COLO668 (cell line): ENCODE data around the gene PROP1.
"Not testable (repeated sequence)": the region's sequence is repeated elsewhere in the genome, so short reads cannot be mapped to it uniquely, and the experiment has no call there.

Source experiments
- DNase-seq: peaks from one replicate; lab custom pipeline; 2025; ENCODE audit not compliant: unreplicated experiment; lab: John Stamatoyannopoulos, UW

Gene PROP1

DNA sequence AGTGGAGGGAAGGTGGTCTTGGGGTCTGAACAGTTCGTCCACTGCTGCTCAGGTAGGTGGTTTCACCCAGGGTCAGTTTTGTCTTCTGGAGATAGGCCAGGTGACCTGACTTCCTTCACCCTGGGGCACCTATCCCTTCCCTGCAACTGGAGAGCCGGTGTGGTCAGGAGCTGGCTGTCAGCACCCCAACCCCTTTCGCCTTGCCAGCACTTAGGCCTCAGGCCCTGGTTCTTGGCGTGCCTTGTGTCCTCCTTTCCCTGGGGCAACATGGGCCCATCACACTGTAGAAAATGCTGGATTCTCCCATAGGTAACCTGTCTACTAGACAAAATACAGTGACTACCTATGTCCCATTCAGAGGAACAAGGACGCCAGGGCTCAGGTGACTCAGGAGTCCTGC is 13.1 kb downstream of the PROP1 start:
- no peak for DNase-seq

DNA sequence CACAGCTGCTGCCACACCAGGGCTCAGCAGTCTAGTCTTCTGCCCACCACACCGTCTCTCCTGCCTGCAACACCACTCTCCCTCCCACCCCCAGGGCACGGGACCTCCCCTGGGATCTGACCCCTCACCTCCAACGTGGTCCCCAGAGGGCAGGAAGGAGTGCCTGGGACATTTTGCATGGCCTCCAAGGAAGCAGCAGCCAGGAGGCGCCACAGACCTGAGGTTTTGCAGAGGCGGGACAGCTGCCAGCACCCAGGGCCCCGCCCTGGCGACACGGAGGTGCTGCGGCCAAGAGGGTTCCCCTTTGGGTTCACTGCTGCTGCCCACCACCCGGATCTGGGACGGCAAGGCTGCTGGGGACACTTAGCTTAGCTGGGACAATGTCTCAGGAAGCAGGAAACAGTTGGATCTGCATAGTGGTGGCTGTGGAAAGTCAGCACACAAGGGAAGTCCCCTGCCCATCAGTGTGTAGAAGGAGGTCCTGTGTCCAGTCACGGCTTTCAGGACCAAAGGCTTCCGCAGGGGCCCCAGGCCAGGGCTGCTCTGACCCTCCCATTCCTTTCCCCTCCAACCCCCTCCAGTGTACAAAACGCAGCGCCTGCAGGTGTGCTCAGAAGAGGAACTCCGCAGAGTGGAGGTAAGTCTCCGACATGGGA is 13.8 kb downstream of the PROP1 start:
- peak; percentile 38 for DNase-seq

DNA sequence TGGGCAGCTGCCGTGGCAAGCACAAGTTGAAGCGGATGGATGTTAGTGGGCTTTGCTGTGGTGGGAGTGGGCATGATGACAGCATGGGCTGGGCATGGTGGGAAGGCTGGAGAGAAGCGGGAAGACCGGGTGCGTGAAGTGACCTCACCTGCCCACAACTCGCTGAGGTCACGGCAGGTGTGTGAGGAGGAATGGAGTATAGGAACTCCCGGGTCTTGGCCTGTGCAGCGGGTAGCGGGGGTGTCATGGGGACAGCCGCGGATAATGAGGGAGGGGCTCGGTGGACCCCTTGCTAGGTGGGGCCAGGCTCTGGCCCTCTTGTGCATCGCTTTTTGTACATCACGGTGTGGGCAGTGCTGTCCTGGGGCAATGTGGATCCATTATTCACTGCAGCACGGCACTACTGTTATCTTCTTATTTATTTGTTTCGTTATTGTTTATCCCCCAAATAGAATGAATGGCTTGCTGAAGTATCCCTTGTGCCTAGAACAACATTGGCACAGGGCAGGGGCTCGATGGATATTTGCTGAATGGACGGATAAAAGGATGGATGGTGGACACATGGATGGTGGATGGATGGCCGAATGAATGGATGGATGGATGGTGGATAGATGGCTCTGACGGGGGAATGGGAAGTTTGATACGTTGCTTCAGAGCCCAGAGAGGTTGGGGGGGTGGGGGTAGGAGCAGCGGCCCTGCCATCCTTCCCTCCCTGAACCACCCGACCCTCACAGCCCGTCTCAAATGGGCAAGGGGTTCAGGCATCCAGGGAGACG is 14.6 kb downstream of the PROP1 start:
- DNase-seq: no peak

DNA sequence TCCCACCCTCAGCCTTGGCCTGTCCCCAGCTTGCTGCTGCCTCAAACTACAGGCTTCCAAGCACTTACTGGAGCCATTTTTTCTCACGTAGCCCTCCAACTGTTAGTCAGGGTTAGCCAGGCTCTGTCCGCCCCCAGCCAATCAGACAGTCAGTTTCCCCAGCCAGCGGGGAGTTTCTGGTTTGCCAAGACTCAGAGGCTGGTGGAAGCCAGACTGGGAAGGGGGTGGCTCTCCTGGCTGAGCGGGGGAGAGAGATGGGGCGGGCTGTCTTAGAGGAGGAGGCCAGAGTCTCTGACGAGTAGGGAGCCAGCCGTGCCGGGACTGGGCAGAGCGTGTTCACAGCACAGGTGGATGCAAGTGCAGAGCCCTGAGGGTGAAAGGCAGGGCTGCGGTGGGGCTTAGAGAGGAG is 15.3 kb downstream of the PROP1 start:
- DNase-seq: no peak

DNA sequence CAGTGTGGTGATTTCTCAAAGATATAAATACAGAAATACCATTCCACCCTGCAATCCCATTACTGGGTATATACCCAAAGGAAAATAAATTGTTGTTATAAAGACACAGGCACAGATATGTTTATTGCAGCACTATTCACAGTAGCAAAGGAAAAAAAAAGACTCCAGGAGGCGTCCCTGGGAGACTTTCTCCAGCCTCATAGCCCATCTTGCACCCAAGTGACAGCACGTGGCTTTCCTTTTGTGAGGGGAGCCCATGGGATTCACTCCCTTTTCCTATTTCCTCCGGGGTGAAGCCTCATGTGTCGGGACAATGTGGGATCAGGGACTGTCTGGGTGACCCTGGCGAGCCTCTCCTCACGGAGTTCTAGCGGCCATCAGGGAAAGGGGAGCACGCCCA is 18.4 kb downstream of the PROP1 start:
- not testable (repeated sequence) for DNase-seq

DNA sequence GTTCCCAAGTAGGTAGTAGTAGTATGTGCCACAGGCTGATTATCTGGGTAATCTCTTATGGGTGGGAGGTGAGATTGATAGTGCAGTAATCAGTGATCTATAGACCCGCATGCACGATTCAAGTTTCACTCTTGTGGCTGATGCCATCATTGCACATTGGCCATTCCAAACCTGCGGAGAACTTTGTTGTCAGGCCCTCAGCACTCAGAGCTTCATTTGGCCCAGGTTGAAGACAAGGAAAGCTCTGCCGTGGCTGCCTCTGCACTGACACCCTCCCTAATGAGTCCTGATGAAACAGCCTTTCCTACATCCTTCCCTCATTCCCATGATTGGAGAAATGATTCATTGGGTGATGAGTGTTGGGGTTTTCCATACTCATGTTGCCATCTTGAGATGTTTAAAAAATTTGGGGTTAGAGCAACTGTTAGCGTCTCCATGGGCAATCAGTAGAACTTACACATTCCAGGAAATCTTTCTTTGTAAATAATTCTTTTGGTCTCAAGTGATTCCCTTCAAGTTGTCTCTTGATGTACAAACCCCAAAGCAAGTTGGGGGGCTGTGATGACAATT is 22.9 kb downstream of the PROP1 start:
- DNase-seq: no peak

DNA sequence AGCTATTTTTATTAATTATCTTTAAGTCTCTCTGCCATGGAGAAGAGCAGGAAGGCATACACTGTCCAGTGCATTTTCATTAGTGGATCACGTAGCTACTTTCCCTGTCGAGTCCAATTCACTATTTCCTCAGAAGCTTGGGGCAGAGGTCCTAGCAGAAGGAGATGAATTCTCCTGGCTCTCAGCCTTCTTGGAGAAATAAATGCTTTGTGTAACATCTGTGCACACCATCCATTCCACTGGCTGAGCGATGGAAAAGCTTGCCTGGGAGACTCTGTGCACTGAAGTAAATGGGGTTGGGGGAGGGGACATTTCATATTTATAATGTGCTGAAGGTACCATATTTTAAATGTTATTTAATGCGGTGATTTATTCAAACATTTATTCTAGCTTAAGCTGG is 23.4 kb downstream of the PROP1 start:
- no peak for DNase-seq

DNA sequence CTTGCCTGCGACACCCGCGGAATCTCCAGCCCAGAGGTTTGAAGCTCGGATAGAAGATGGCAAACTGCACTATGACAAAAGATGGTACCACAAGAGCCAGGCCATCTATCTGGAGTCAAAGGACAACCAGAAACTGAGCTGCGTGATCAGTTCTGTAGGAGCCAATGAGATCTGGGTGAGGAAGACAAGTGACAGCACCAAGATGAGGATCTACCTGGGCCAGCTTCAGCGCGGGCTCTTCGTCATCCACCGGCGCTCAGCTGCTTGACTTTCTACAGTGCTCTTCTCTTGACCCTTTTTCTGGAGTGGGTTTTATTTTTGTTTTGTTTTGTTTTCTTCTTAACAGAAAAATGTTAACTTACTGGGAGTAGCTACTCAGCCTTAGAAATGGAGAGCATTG is 24.0 kb downstream of the PROP1 start:
- DNase-seq: not testable (repeated sequence)

DNA sequence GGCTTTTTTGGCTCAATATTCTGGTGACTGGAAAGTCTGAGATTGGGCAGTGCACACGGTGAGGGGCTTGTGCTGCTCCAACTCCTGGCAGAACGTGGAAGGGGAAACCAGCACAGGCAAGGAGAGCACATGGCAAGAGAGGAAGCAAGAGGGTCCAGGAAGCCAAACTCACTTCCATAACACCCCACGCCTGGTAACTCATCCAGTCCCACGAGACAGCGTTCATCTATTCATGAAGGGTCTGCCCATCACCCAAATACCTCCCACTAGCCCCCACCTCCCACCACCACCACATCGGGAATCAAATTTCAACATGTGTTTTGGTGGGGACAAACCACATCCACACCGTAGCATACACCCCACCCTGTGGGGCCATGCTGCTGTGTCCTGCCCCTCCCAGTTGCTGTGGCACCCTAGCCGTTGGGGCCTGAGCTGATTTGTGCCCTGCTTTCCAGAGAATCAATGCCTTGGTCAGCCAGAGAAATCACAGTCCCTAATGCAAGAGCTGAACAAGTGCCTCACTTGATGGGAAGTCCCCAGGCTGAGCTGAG is 27.3 kb downstream of the PROP1 start:
- DNase-seq: no peak

DNA sequence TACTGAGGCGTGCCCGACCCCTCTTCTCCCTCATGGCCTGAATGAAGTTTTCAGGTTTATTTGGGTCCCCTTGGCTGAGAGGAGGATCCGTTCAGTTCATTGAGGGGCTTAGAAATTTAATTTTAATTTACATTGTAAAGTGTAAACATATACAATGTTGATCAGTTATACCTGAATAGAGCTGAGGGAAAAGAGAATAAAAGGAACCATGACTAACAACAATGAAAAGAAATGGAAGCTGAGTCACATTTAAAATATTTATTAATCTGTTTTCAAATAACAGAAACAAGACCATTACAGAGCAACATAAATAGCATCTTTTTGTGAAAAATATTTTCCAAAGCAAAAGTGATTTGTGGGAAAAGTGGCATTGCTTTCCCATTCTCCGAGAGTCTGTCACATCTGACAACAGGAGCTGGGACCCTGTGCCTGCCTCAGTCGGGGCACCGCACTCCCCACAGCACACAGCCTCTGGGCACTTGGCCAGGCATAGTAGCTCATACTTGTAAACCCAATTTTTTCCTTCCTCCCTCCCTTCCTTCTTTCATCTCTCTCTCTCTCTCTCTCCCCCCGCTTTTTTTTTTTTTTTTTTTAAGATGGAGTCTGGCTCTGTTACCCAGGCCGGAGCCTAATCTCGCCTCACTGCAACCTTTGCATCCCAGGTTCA is 28.7 kb downstream of the PROP1 start:
- no peak for DNase-seq

DNA sequence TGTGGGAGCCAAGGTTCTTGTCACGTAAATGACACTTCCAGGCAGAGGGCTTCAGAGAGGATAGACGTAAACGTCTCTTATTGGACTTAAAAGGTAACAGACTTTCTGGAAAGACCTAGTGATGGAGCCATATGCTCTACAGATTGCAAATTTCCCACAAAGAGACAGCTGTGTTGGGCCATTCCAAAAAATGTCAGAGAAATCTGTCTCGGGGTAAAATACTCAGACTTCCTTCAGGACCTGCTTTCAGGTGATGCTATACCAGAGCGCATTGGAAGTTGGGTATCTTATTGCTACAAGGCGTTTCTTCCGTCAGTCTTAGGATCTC is 29.2 kb downstream of the PROP1 start:
- no peak for DNase-seq

DNA sequence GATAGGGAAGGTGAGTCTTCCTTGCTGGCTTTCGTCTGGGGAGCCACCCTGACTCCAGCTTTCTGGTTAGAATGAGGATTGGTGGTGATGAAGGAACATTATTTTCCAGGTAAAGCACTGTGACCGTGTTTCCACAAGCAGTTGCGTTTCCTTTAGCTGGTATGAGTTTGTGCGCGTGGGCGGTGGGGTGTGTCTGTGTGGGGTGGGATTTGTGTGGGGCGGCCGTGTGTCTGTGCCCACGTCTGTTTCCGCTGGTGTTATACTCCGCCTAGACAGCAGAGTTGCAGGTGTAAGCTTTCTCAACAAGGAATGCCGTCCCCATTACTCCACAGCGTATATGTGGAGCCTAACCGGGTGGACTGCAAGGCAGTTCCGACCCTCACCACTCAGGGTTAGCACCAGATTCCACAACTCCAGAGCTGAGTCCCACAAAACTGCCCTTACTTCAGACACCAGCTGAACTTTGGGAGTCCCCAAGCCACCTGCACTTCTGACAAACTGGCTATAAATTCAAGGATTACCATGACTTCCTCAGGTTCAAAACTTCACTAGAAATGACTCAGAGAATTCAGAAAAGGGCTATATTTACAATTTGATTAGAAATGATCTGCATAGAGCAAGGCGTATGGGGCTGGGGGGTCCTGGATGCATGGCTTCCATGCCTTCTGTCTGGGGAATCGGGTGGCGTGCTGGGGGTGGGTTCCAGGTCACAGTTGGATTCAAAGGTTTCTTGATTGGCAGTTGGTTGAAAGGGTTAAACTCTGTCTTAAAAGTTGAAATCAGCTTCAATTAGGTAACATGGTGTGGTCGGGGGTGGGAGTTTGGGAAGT is 29.8 kb downstream of the PROP1 start:
- DNase-seq: no peak

DNA sequence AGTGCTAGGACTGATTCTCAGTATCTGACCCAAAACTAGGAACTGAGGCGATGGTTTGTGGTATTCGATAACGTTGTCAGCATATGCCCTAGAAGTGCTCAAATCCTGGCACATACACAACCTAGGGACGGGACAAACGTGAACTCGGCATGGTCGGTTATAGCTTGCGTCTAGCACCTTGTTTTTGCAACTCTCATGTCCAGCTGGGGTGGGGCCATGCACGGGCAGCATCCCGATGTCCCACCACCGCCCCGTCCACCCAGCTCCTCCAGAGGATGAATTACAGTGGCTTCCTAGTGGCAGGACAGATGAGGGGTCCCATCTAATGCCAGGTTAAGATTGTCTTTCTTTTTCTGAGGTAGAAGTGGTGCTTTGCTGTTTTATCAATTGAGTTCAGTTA is 31.6 kb downstream of the PROP1 start:
- no peak for DNase-seq

DNA sequence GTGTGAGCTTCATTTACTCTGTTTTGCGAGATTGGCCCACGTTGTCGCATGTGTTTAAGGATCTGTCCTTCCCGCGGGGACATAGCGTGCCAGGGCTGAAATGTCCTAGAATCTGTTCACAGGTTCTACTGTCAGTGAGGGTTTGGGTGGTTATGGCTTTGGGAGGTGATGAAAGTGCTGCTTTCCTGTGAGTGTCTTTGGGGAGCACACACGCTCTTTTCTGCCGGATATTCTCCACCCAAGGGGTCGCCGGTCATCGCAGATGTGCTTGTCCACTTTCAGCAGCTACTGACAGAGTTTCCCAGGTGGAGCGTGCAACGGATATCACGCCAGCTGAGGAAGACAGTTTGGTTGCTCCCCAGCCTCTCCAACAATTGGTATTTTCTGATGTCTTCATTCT is 32.1 kb downstream of the PROP1 start:
- DNase-seq: no peak

DNA sequence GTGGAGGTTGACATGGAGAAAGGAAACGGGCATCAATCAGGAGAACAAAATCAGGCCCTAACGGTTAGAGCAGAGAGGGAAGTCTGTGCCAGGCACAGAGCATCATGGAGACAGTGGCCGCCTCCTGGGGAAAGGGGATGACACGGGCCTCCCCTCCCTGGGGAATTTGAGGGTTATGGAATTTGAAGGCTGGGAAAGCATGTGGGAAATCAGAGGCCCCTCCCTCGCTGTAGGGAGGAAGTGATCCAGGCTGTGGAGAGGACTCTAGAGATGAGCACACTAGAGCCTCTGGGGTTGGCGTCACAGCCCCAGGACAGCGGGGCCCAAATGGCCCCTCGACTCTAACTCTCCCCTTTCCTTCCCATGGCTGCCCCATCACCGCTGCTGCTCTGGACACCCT is 36.7 kb downstream of the PROP1 start:
- no peak for DNase-seq

DNA sequence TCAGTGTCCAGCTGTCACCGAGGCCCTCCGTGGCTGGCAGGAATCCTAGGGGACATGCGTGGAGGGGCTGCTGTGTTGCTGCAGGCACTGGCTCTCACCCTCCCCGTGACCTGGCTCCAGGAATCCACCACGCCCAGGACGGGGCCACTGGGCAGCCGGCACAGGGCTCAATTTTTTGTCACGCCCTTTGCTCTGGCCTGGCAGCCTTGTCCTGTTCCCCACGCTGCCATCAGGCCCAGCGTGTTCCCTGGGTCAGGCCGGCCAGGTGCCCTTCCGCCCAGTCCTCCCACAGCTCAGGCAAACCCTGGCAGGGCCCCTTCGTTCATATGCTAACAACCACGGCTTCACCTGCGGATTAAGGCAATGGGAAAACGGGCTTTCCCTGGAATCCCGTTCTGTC is 37.3 kb downstream of the PROP1 start:
- DNase-seq: no peak

DNA sequence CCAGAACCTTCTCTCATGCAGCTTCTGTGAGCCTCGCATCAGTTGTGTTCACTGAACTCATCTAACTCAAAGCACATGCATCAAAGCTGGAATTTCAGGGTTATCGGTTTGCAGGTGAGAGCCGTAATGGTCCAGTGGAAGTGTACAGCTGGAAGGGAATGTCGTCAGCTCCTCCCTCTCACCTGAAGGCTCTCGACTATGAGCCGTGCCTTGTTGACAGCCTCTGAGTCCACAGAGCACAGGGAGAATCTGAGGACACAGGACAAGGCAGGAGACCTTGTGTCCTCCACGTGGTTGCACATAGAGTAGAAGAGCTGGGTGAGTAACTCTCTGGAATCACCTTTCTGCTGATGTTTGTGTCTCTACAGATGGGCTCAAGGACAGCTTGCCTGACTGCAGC is 38.8 kb downstream of the PROP1 start:
- no peak for DNase-seq

DNA sequence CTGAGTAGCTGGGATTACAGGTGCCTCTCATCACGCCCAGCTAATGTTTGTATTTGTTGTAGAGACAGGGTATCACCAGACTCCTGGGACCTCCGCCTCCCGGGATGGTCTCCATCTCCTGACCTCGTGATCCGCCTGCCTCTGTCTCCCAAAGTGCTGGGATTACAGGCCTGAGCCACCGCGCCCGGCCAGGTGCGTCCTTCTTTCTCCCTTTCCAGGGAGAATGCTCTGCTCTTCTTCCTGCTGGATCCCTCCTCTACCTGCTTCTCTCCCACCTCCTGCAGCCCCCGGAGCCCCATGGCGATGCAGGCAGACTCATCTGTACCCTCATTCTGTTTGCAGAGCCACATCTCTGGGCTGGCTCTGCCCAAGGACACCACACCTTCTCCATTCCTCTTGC is 42.9 kb downstream of the PROP1 start:
- DNase-seq: not testable (repeated sequence)

DNA sequence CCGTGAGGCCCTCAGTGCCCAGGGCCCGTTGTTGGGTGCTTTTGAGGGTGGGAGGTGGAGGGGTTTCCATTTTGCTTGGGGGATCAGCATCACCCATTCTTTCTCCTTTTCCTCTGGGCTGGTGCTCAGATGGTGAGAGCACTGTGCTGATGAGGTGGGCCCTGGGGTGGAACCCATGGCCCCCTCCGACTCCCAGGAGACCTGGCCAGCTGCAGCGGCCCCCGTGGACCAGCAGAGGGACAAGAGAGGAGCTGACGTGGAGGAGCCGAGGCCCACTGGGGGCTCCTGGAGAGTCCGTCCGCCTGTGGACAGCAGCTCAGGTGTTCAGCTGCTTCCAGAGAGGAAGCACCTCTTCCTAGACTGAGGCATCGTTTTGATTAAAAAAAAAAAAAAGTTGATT is 46.4 kb downstream of the PROP1 start:
- DNase-seq: not testable (repeated sequence)

DNA sequence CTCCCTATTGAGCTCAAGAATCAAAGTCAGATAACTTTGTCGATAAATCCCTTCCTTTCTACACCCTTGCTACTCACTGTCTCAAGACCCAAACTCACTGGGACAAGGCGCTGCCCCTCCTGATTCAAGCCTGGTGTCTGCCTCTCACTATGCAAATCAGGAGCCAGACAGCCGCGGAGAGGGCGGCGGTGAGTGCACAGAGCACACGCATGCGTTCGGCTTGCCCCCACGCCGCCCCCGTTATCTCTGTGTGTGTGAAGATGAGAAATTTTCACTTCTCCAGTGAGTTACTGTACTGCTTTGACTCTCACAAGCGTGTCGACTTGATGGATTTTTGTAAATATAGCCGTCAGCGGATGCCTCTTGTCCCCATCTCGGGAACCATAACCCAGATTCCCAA is 47.0 kb downstream of the PROP1 start:
- DNase-seq: not testable (repeated sequence)

DNA sequence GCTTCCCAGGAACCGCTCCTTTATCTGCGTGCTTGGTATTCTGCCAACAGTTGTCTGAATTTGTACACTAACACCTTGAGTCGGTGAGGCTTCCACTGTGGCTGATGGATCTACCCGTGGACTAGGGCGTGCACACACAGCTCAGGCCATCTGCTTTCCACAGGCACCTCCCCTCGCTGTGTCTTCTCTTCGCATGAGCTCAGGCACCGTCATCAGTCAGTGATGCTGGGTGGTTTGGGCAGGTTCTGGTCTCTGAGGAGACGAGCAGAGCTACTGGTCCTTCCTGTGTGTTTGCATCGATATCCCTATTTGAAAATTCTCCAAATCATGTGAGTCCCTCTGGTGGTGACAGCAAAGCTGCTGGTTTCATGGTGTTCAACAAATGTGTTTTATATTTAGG is 48.1 kb downstream of the PROP1 start:
- DNase-seq: peak; percentile 22
